NCI-H1105 treated with DMSO at 0.1 percent for 48 hours (cell line): Measurements from ENCODE around the gene MAP3K5.

Source experiments
- DNase-seq: peaks from one replicate; lab custom pipeline; 2025; lab: John Stamatoyannopoulos, UW

MAP3K5 gene

GRCh38 chr6:136541395-136541794, 250.9 kb downstream of the MAP3K5 start:
- DNase-seq = no peak

- no peak for DNase-seq
Observed at GRCh38 chr6:136539967-136540652, 252.2 kb downstream of the MAP3K5 start.

- DNase-seq = no peak
Observed at GRCh38 chr6:136538836-136539235, 253.4 kb downstream of the MAP3K5 start.

- no peak for DNase-seq
Observed at GRCh38 chr6:136535880-136536650, 256.2 kb downstream of the MAP3K5 start.

- DNase-seq = no peak
Observed at GRCh38 chr6:136535017-136535765, 257.1 kb downstream of the MAP3K5 start.

GRCh38 chr6:136534268-136534667, 258.0 kb downstream of the MAP3K5 start:
- DNase-seq = no peak

DNA sequence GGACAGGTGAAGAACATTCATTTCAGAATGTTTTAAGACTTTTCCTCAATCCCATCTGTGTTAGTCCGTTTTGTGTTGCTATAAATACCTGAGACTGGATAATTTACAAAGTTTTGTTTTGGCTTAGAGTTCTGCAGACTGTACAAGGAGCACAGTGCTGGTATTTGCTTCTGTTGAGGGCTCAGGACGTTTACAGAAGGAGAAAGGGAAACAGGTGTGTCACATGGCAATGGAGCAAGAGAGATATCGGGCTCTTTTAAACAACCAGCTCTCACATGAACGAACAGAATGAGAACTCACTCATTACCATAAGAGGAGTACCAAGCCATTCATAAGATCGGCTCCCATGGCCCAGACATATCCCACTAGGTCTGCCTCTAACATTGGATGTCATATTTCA, 258.8 kb downstream of the MAP3K5 start:
- no peak for DNase-seq

DNA sequence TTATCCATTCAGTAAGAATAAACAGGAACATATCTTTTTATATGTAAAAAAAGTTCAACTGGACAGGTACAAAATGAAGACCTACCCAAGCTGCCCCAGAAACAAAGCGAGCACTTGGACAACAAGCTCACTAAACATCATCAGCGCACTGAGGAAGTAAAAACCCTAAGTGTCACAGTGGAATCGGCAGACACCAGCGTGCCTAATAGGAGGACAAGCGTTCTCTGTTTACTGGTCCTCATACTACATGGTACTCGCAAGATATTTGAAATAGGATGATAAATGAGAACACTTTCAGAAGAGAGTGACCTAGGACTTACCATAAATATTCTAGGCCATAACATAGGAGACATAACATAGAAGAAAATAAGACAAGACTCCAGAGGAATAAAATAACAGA, 260.2 kb downstream of the MAP3K5 start:
- DNase-seq = no peak

DNA sequence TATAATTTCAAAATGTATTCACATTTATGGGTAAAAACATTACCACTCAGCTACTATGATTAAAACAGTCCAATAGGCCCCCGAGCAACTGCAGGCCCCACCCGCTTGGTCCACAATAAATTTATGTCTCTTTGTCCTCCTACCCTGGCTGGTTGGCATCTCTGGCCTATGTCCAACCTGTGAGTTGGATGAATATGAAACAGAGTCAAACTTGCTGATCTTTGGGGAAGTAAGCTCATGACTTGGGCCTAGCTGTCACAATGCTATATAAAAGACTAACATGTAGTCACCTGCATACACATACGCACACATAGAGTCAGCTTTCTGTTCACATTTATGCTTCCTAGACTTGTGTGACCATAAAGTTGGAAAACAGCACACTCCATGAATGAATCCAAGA, 262.6 kb downstream of the MAP3K5 start:
- no peak for DNase-seq

DNA sequence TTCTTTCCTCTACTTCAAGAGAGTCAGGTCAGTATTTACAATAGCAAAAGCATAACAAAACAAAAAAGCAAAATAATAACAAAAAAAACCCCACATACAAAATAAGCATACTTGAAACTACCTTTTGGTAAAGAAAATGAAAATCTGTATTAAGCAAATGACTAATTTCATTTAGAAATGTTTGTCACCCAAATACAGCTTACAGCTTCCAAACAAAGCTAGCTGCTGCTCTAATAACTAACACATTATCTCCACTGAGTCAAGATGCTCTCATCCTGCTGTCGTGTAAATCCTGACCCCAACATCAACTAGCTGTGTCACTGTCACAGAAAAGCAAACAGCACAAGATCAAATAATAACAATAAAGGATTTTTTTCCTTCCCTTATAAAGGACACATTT, 263.8 kb downstream of the MAP3K5 start:
- DNase-seq = no peak

- no peak for DNase-seq
Observed at GRCh38 chr6:136527831-136528230, 264.4 kb downstream of the MAP3K5 start.

DNA sequence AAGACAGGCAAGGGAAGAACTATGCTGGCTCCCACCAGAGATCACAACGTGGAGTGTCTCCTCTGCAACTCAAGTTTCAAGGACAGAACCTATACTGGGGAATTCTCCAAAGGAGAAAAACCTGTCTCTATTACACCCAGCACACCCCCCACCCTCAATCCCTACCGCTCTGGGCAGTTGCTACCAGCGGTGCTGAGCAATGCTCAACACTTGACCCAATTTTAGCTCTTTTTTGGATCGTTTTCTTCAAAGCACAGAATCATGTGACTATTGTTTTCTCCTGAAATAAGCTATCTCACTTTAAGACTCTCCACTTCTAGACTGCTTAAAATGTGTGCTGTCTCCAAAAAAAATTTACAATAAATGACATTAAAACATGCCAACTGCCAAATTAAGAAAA, 265.3 kb downstream of the MAP3K5 start:
- DNase-seq = no peak

DNA sequence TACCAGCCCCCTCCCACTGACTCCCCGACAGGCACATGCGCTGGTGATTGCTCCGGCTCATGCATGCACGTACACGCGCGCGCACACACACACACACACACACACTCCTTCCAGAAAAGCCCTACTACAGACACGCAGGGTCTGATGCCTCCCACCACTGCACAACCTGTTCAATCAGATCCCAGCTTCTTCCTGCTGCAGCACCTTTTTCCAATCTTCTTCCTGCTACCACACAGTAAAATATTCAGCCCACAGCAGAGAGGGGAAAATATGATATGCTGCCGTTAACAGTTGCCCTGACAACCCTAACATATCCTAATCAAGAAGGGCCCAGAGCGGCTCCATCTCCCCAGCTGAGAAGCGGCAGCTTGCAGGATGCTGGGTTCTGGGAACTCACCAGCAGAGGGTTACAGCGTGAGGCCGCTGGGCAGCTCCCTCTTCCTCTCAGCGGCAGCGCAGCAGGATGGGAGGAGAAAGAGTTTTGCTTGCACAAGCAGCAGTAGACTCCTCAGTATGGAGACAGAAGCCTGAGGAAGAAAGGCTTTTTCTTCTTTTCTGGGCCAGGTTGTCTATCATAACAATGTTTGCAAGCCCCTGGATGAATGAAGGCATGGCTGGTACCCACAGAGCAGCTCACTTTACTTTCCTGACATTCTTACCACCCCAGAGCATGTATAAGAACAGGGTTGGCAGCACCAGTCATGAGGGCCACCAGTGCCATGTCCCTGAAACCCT, 265.9 kb downstream of the MAP3K5 start:
- no peak for DNase-seq

GRCh38 chr6:136525586-136526195, 266.6 kb downstream of the MAP3K5 start:
- DNase-seq = no peak

- DNase-seq = peak; percentile 46
Observed at GRCh38 chr6:136524936-136525413, 267.3 kb downstream of the MAP3K5 start.

- no peak for DNase-seq
Observed at GRCh38 chr6:136524339-136524935, 267.8 kb downstream of the MAP3K5 start.

DNA sequence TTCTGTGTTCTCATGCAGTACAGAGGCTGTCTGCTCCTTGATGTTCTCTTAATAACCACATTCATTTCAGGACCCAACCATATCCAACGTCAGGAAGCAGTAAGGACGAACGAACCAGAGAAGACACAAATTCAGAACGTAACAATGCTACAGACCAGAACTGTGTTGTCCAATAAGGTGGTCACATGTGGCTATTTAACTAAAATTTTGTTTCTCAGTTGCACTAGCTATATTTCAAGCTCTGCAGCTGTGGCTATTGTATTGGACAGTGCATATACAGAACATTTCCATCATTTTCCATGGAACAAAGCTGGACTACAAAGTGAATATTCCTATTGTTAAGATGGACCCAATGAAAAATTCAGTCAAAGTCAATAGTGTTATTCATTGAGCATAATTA, 269.1 kb downstream of the MAP3K5 start:
- no peak for DNase-seq

DNA sequence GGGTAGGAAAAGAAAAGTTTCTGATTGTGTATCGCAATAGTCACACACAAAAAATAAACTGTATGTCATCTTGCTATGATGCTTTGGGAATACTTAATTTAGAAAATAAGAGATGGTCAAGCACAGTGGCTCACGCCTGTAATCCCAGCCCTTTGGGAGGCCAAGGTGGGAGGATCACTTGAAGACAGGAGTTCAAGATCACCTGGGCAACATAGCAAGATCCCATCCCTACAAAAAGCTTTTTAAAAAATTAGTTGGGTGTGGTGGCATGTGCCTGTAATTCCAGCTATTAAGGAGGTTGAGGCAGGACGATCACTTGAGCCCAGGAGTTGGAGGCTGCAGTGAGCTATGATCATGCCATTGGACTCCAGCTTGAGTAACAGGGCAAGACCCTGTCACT, 269.6 kb downstream of the MAP3K5 start:
- no peak for DNase-seq

DNA sequence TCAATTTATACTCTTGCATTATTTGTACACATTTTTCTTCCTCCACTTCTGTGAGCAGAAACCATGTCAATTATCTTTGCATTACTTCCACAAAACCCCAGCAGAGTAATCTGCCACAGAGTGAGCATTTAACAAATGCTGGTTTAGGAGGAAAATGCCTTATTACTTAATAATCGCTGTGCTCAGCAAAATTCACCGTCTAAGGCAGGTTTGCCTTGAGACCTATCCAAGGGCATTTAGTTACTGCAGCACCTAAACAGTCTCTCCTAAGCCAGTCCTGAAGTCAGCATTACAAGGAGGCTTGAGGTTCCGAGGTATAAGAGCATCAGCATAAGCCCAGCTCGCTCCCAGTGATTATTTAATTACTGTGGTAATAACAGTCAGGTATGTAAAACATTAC, 270.4 kb downstream of the MAP3K5 start:
- no peak for DNase-seq

GRCh38 chr6:136521427-136521826, 270.9 kb downstream of the MAP3K5 start:
- DNase-seq = no peak

- no peak for DNase-seq
Observed at GRCh38 chr6:136520517-136520916, 271.8 kb downstream of the MAP3K5 start.
